GM19372 (cell line): ENCODE data around the gene GNA14.

ENCODE experiments used
- ATAC-seq: cut with Tn5 transposase; IDR thresholded peaks from one replicate; pipeline ENCODE4 v1.9.1; 2021; ENCODE audit warnings: mild to moderate bottlenecking, low read depth, moderate library complexity; ENCODE audit not compliant: unreplicated experiment

GNA14 gene

GRCh38 chr9:77544546-77544945, 103.6 kb downstream of the GNA14 start:
- no peak for ATAC-seq

- ATAC-seq = no peak
Observed at GRCh38 chr9:77543131-77543822, 104.8 kb downstream of the GNA14 start.

GRCh38 chr9:77541600-77541999, 106.5 kb downstream of the GNA14 start:
- no peak for ATAC-seq

- no peak for ATAC-seq
Observed at GRCh38 chr9:77541055-77541454, 107.1 kb downstream of the GNA14 start.

- ATAC-seq = no peak
Observed at GRCh38 chr9:77534376-77535057, 113.6 kb downstream of the GNA14 start.

- ATAC-seq = no peak
Observed at GRCh38 chr9:77533671-77534070, 114.5 kb downstream of the GNA14 start.

- ATAC-seq = no peak
Observed at GRCh38 chr9:77532607-77533006, 115.5 kb downstream of the GNA14 start.

- ATAC-seq = no peak
Observed at GRCh38 chr9:77531400-77531799, 116.7 kb downstream of the GNA14 start.

- no peak for ATAC-seq
Observed at GRCh38 chr9:77523891-77524290, 124.2 kb downstream of the GNA14 start.

- no peak for ATAC-seq
Observed at GRCh38 chr9:77521091-77521490, 127.0 kb downstream of the GNA14 start.

- ATAC-seq = no peak
Observed at GRCh38 chr9:77518688-77519087, 129.4 kb downstream of the GNA14 start.

- no peak for ATAC-seq
Observed at GRCh38 chr9:77516781-77517180, 131.3 kb downstream of the GNA14 start.

GRCh38 chr9:77514886-77515711, 133.0 kb downstream of the GNA14 start:
- no peak for ATAC-seq

- no peak for ATAC-seq
Observed at GRCh38 chr9:77513457-77513856, 134.7 kb downstream of the GNA14 start.

- no peak for ATAC-seq
Observed at GRCh38 chr9:77512876-77513275, 135.2 kb downstream of the GNA14 start.

- no peak for ATAC-seq
Observed at GRCh38 chr9:77511525-77511924, 136.6 kb downstream of the GNA14 start.

GRCh38 chr9:77510666-77511065, 137.5 kb downstream of the GNA14 start:
- no peak for ATAC-seq

GRCh38 chr9:77508396-77508795, 139.7 kb downstream of the GNA14 start:
- no peak for ATAC-seq

- ATAC-seq = no peak
Observed at GRCh38 chr9:77507212-77507961, 140.7 kb downstream of the GNA14 start.

- ATAC-seq = no peak
Observed at GRCh38 chr9:77505232-77505631, 142.9 kb downstream of the GNA14 start.

- no peak for ATAC-seq
Observed at GRCh38 chr9:77502568-77502967, 145.6 kb downstream of the GNA14 start.
